ENCODE results near the gene RNF166. TPM values are rescaled to one million over a fixed set of nuclear protein-coding genes. Genes with fewer than 3 reads are reported as not detected.

Gene RNF166
- total and polyA plus RNA-seq, 2 donors (not counting 1 experiment from before 2014, with no cell fraction given) = 6.6 to 9.7 TPM

DNA sequence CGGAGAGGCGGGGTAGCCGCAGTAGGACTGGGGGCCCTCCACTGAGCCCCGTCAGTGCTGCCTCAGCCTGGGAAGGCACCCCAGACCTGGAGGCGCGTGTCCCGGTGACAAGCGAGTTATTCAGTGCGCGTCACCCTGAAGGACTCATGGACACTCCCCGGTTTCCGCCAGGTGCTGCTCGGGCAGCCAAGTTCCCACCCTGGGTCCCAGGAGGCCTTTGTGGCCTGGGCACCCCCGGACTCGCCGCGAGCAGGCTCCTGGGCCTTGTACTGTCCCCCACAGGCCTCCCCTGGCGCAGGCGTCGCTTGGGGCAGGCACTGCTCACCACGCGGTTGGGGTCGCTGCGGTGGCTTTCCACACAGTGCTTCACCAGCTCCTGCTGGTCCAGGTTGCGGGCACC, 7.6 kb downstream of the RNF166 start:
- no peaks in the 10 kb centered on the region for H4K20me1 ChIP-seq (ENCODE audit: control insufficient read depth, extremely low read depth, insufficient read depth, low read length)
- H3K9ac ChIP-seq (ENCODE audit: insufficient read depth, low read length) = no peak overlapping the region
- H3K27me3 ChIP-seq (ENCODE audit: control insufficient read depth, insufficient read depth, low read length) = no peaks in the 10 kb centered on the region
- TF ChIP-seq, protein P1, sequence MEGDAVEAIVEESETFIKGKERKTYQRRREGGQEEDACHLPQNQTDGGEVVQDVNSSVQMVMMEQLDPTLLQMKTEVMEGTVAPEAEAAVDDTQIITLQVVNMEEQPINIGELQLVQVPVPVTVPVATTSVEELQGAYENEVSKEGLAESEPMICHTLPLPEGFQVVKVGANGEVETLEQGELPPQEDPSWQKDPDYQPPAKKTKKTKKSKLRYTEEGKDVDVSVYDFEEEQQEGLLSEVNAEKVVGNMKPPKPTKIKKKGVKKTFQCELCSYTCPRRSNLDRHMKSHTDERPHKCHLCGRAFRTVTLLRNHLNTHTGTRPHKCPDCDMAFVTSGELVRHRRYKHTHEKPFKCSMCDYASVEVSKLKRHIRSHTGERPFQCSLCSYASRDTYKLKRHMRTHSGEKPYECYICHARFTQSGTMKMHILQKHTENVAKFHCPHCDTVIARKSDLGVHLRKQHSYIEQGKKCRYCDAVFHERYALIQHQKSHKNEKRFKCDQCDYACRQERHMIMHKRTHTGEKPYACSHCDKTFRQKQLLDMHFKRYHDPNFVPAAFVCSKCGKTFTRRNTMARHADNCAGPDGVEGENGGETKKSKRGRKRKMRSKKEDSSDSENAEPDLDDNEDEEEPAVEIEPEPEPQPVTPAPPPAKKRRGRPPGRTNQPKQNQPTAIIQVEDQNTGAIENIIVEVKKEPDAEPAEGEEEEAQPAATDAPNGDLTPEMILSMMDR (conservative IDR thresholded peaks at IDR 0.05 in 1 of 2, IDR thresholded peaks at IDR 0.05 in 1 of 2; ENCODE audit: low read depth in 1 of 2, low read length in 2 of 2) = no peak
- no peak for TF ChIP-seq EZH2 (IDR thresholded peaks at IDR 0.05; ENCODE audit: low read length, missing control alignments)
- H3K4me1 ChIP-seq (ENCODE audit: control insufficient read depth, extremely low read depth, insufficient read depth, low read length) = peaks cover 11% of the 10 kb centered on the region
- peaks cover 17% of the 10 kb centered on the region for H3K36me3 ChIP-seq (ENCODE audit: control insufficient read depth, insufficient read depth, low read length)
- no peaks in the 10 kb centered on the region for H3K9me3 ChIP-seq (ENCODE audit: control insufficient read depth, insufficient read depth, low read depth, low read length)
- no peak overlapping the region for H3K27ac ChIP-seq (ENCODE audit: insufficient read depth, low read length)
- no peak overlapping the region for H2AFZ ChIP-seq (ENCODE audit: low read length)
- no peak overlapping the region for H3K4me2 ChIP-seq (ENCODE audit: extremely low read depth, insufficient read depth, low read length)
- H3K79me2 ChIP-seq (ENCODE audit: control insufficient read depth, insufficient read depth, low read length) = peaks cover 5% of the 10 kb centered on the region
- DNase-seq (ENCODE audit: low read depth in 2 of 2) = no peak
- no peak overlapping the region for H3K4me3 ChIP-seq (replicated peaks in 1 of 4; ENCODE audit: control extremely low read depth in 1 of 4, insufficient read depth in 1 of 4, low read depth in 3 of 4, low read length in 4 of 4)

DNA sequence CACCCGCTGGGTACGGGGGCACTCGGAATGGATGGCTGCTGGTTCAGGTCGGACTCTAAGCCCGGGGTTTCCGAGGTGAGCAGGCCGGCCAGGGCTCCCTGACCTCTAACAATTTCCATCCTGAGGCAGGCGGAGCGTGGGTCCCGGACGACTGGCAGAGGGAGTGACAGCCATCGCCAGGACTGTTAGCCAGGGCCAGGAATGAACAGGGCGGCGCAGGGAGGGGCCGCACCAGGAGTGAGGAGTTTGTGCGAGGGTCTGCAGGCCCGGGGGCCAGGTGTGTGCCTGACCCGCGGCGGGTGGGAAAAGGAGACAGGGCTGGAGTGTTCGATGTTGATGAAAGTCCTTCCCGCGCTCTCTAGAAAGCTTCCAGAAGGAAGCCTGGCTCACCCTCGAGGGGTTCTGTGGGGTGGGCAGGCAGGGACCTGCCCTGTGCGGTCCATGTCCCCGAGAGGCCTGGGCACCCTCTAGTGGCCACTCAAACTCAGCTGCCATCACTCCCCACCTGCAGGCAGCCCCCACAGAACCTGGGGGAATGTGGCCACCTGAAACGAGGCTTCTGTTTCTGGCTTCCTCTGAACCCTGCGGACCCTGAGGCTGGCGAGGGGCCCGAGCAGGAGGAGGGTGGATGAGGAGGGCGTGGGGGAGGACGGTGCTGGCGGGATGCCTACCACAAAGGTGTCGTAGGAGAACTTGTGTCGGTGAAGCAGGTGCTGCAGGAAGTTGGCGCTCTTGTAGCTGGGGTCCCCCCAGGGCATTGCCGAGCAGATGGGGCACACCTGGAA, 8.2 kb downstream of the RNF166 start:
- Histone ChIP-seq H3K27me3 (ENCODE audit: control insufficient read depth, insufficient read depth, low read length) (no peaks in the 10 kb centered on the region), H3K36me3 (ENCODE audit: control insufficient read depth, insufficient read depth, low read length) (peaks cover 17% of the 10 kb centered on the region), H3K9me3 (ENCODE audit: control insufficient read depth, insufficient read depth, low read depth, low read length) (no peaks in the 10 kb centered on the region), H4K20me1 (ENCODE audit: control insufficient read depth, extremely low read depth, insufficient read depth, low read length) (no peaks in the 10 kb centered on the region), H2AFZ (ENCODE audit: low read length) (no peak overlapping the region), H3K9ac (ENCODE audit: insufficient read depth, low read length) (no peak overlapping the region), H3K4me1 (ENCODE audit: control insufficient read depth, extremely low read depth, insufficient read depth, low read length) (peaks cover 11% of the 10 kb centered on the region), H3K4me3 (replicated peaks in 1 of 4; ENCODE audit: control extremely low read depth in 1 of 4, insufficient read depth in 1 of 4, low read depth in 3 of 4, low read length in 4 of 4) (no peak overlapping the region), H3K27ac (ENCODE audit: insufficient read depth, low read length) (no peak overlapping the region), H3K4me2 (ENCODE audit: extremely low read depth, insufficient read depth, low read length) (no peak overlapping the region), H3K79me2 (ENCODE audit: control insufficient read depth, insufficient read depth, low read length) (peaks cover 3% of the 10 kb centered on the region)
- TF ChIP-seq EZH2 (IDR thresholded peaks at IDR 0.05; ENCODE audit: low read length, missing control alignments) = no peak
- TF ChIP-seq, protein P1 (conservative IDR thresholded peaks at IDR 0.05 in 1 of 2, IDR thresholded peaks at IDR 0.05 in 1 of 2; ENCODE audit: low read depth in 1 of 2, low read length in 2 of 2) = peak in 1 of 2 donors; percentile 17
- DNase-seq (ENCODE audit: low read depth in 2 of 2) = no peak

DNA sequence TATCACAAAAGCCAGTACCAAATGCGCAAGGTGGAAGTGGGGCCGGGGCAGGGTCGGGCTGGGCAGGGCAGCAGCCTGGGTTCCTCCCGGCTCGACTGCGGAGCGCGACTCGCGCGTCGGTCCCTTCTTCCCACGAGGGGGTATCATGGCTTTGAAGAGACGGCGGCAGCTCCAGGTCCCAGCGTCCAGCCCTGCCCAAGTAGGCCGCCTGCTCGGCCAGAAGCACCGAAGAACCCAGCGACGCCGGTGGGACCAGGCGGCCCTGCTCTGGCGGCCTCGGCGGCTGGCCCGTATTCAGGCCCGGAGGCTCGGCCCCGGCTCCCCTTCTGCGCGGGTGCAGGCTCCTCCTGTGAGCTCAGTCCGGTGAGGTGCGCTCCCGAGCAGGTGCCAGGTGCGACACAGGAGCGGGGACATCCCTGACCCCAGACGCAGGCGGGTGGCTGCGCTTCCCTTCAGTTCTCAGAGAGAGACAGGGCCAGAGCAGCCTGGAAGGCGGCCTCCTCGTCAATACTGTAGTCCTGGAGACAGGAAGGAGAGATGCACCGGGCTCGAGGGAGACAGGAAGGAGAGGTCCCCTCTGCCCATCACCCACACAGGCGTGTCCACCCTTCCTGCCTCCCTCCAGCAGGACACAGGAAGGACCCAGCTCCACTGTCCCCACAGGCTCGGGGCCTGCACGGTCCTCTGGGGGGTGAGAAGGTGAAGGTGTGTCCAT, 8.9 kb downstream of the RNF166 start:
- H3K4me2 ChIP-seq (ENCODE audit: extremely low read depth, insufficient read depth, low read length) = no peak overlapping the region

More for the DNA sequence above, 8.9 kb downstream of the RNF166 start:
- Histone ChIP-seq H3K4me1 (ENCODE audit: control insufficient read depth, extremely low read depth, insufficient read depth, low read length) (peaks cover 11% of the 10 kb centered on the region), H4K20me1 (ENCODE audit: control insufficient read depth, extremely low read depth, insufficient read depth, low read length) (no peaks in the 10 kb centered on the region), H3K27me3 (ENCODE audit: control insufficient read depth, insufficient read depth, low read length) (no peaks in the 10 kb centered on the region), H3K4me3 (replicated peaks in 1 of 4; ENCODE audit: control extremely low read depth in 1 of 4, insufficient read depth in 1 of 4, low read depth in 3 of 4, low read length in 4 of 4) (no peak overlapping the region), H3K27ac (ENCODE audit: insufficient read depth, low read length) (no peak overlapping the region), H3K36me3 (ENCODE audit: control insufficient read depth, insufficient read depth, low read length) (peaks cover 14% of the 10 kb centered on the region), H3K79me2 (ENCODE audit: control insufficient read depth, insufficient read depth, low read length) (peaks cover 3% of the 10 kb centered on the region), H2AFZ (ENCODE audit: low read length) (no peak overlapping the region), H3K9me3 (ENCODE audit: control insufficient read depth, insufficient read depth, low read depth, low read length) (no peaks in the 10 kb centered on the region), H3K9ac (ENCODE audit: insufficient read depth, low read length) (no peak overlapping the region)
- DNase-seq (ENCODE audit: low read depth in 2 of 2) = no peak
- TF ChIP-seq EZH2 (IDR thresholded peaks at IDR 0.05; ENCODE audit: low read length, missing control alignments) = no peak
- TF ChIP-seq, protein P1 (conservative IDR thresholded peaks at IDR 0.05 in 1 of 2, IDR thresholded peaks at IDR 0.05 in 1 of 2; ENCODE audit: low read depth in 1 of 2, low read length in 2 of 2) = no peak
